GM21576 (cell line): ENCODE data around the gene ITGB7.

Experiments
- ATAC-seq: cut with Tn5 transposase; IDR thresholded peaks from one replicate; pipeline ENCODE4 v1.9.1; 2021; ENCODE audit warnings: mild to moderate bottlenecking, moderate library complexity; ENCODE audit not compliant: unreplicated experiment

Gene ITGB7

DNA sequence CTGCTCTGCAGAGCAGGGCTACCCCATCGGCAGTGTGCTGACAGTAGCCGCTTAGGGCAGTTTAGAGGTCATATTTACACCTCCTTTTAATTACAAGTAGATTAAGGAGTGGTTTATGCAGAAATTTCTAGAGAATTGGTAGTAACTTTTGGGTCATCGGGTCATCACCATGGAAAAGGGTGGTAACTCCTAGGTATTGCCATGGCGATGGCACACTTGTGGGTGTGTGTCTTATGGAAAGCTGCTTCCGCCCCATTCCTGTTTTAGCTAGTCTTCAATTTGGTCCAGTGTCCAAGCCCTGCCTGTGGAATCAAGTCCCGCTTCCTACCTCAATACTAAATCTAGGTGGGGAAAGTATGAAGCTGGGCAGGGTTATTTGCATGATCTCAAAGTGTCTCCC lies 56.0 kb downstream of the ITGB7 start:
- ATAC-seq, result no peak

DNA sequence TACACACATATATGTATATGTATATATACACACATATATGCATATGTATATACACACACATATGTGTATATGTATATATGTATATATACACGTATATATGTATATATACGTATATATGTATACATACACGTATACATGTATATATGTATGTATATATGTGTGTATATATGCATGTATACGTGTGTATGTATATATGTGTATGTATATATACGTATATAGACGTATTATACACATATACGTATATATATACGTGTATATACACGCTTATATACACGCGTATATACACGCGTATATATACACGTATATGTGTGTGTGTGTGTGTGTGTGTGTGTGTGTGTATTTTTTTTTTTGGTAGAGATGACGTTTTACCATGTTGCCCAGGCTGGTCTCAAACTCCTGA lies 59.4 kb downstream of the ITGB7 start:
- ATAC-seq, result no peak

DNA sequence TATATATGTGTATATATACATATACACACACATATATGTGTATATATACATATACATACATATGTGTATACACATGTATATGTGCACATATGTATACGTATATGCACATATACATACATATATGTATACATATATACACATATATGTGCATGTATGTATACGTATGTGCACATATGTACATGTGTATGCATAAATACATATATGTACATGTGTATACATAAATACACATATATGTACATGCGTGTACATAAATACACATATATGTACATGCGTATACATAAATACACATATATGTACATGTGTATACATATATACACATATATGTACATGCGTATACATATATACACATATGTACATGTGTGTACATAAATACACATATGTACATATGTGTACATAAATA lies 59.9 kb downstream of the ITGB7 start:
- ATAC-seq, result no peak

DNA sequence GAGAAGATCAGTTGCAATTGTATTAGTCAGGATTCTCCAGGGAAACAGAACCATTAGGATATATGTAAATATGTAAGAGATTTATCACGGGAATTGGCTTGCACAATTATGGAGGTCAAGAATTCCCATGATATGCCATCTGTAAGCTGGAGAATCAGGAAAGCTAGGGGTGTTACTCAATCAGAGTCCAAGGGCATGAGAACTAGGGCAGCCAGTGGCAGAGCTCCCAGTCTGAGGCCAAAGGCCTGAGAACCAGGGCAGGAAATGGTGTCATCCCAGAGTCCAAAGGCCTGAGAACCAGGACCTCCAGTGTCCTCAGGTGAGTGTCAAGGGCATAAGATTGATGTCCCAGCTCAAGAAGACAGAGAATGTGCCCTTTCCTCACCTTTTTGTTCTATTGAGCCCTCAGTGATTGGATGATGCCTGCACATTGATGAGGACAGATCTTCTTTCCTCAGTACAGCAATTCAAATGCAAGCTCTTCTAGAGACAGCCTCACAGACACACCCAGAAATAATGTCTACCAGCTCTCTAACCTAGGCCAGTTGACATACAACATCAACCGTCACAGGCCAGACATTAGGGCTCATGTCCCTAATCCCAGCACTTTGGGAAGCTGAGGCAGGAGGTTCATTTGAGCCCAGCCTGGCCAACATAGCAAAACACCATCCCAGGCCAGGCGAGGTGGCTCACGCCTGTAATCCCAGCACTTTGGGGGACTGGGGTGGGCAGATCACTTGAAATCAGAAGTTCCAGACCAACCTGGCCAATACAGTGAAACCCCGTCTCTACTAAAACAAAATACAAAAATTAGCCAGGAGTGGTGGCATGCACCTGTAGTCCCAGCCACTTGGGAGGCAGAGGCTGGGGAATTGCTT lies 61.4 kb downstream of the ITGB7 start:
- ATAC-seq, result no peak

DNA sequence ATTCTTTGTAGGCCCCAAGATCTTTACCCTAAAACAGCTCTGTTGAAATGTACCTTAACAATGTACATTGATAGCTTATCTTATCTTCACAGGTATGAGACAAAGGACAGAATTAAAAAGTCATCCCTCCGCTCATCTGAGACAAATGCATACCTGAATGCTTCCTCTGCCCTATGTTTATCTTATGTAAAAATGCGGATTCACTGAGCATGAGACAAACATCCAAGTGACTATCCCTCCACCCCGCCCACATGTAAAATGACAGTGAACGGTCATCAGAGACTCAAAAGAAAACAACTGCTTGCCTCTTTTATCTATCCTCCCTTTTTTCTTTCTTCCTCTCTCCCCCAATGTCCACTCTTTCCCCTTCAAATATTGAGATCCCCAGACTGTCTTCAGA lies 63.7 kb downstream of the ITGB7 start:
- no peak for ATAC-seq
